H9 (cell line): Measurements from ENCODE around the gene RNF217. TPM values are rescaled to one million over a fixed set of nuclear protein-coding genes. Genes with fewer than 3 reads are reported as not detected.

Experiments
- DNase-seq: peaks from one replicate; pipeline ENCODE4 v3.0.0-alpha.2; 2017
- H2AFZ ChIP-seq: one replicate; pipeline ENCODE4 v1.6.1; 2013; ENCODE audit warnings: mild to moderate bottlenecking, low read length, control low read depth, moderate library complexity
- H2AK5ac ChIP-seq: 2 replicates; pipeline ENCODE4 v1.6.1; 2013; ENCODE audit warnings: low read length, control low read depth, mixed read lengths; ENCODE audit not compliant: insufficient read length
- H2BK120ac ChIP-seq: one replicate; pipeline ENCODE4 v1.6.1; 2013; ENCODE audit warnings: low read depth, mild to moderate bottlenecking, low read length, control low read depth, inconsistent platforms; ENCODE audit not compliant: poor library complexity, severe bottlenecking
- H2BK12ac ChIP-seq: 2 replicates; pipeline ENCODE4 v1.6.1; 2013; ENCODE audit warnings: low read length, control low read depth, mixed read lengths, low read depth; ENCODE audit not compliant: insufficient read length
- H2BK15ac ChIP-seq: 2 replicates; pipeline ENCODE4 v1.6.1; 2013; ENCODE audit warnings: low read depth, low read length, control low read depth
- H2BK20ac ChIP-seq: one replicate; pipeline ENCODE4 v1.6.1; 2013; ENCODE audit warnings: low read depth, mild to moderate bottlenecking, low read length, control low read depth, inconsistent platforms; ENCODE audit not compliant: poor library complexity, severe bottlenecking
- H2BK5ac ChIP-seq: 2 replicates; pipeline ENCODE4 v1.6.1; 2013; ENCODE audit warnings: low read length, control low read depth, mixed read lengths; ENCODE audit not compliant: insufficient read length
- H3K14ac ChIP-seq: 2 replicates; pipeline ENCODE4 v1.6.1; 2013; ENCODE audit warnings: low read length, control low read depth; ENCODE audit not compliant: insufficient read depth
- H3K18ac ChIP-seq: 2 replicates; pipeline ENCODE4 v1.6.1; 2013; ENCODE audit warnings: low read depth, mild to moderate bottlenecking, mixed read lengths, low read length, control low read depth; ENCODE audit not compliant: insufficient read length
- H3K23ac ChIP-seq: 2 replicates; pipeline ENCODE4 v1.6.1; 2013; ENCODE audit warnings: low read length, control low read depth, mixed read lengths, low read depth; ENCODE audit not compliant: insufficient read length
- H3K23me2 ChIP-seq: 2 replicates; pipeline ENCODE4 v1.6.1; 2013; ENCODE audit warnings: low read depth, mild to moderate bottlenecking, mixed read lengths, low read length, control low read depth; ENCODE audit not compliant: insufficient read length, poor library complexity, severe bottlenecking
- H3K27ac ChIP-seq: 2 replicates; pipeline ENCODE4 v1.5.1; 2013; ENCODE audit warnings: low read length, control low read depth, mixed read lengths, low read depth; ENCODE audit not compliant: insufficient read length
- H3K27me3 ChIP-seq: 2 replicates; pipeline ENCODE4 v1.6.1; 2013; ENCODE audit warnings: low read length, control low read depth, inconsistent platforms; ENCODE audit not compliant: insufficient read depth
- H3K4ac ChIP-seq: 2 replicates; pipeline ENCODE4 v1.6.1; 2013; ENCODE audit warnings: low read depth, mild to moderate bottlenecking, control low read depth, inconsistent platforms, low read length, moderate library complexity
- H3K4me1 ChIP-seq: 2 replicates; pipeline ENCODE4 v1.6.1; 2013; ENCODE audit warnings: low read length, control low read depth, inconsistent platforms; ENCODE audit not compliant: insufficient read depth
- H3K4me2 ChIP-seq: 2 replicates; pipeline ENCODE4 v1.6.1; 2013; ENCODE audit warnings: low read length, control low read depth, mixed read lengths; ENCODE audit not compliant: insufficient read length, insufficient read depth
- H3K56ac ChIP-seq: 2 replicates; pipeline ENCODE4 v1.6.1; 2013; ENCODE audit warnings: low read depth, mild to moderate bottlenecking, mixed read lengths, low read length, control low read depth; ENCODE audit not compliant: insufficient read length
- H3K79me1 ChIP-seq: 2 replicates; pipeline ENCODE4 v1.6.1; 2013; ENCODE audit warnings: low read depth, mild to moderate bottlenecking, moderate library complexity, low read length, control low read depth, inconsistent platforms; ENCODE audit not compliant: insufficient read depth, poor library complexity, severe bottlenecking
- H3K79me2 ChIP-seq: 2 replicates; pipeline ENCODE4 v1.6.1; 2013; ENCODE audit warnings: low read length, control low read depth, inconsistent platforms; ENCODE audit not compliant: insufficient read depth
- H3K9ac ChIP-seq: 2 replicates; pipeline ENCODE4 v1.6.1; 2013; ENCODE audit warnings: low read length, control low read depth, mixed read lengths; ENCODE audit not compliant: insufficient read length; ENCODE audit errors: extremely low read depth
- H3K9me3 ChIP-seq: one replicate; pipeline ENCODE4 v1.6.1; 2013; ENCODE audit warnings: low read depth, low read length, inconsistent platforms; ENCODE audit not compliant: control insufficient read depth
- H3T11ph ChIP-seq: one replicate; pipeline ENCODE4 v1.6.1; 2013; ENCODE audit warnings: mild to moderate bottlenecking, low read length, control low read depth, inconsistent platforms
- H4K20me1 ChIP-seq: one replicate; pipeline ENCODE4 v1.6.1; 2013; ENCODE audit not compliant: control insufficient read depth, insufficient read length, insufficient read depth
- H4K5ac ChIP-seq: 2 replicates; pipeline ENCODE4 v1.6.1; 2013; ENCODE audit warnings: low read depth, mild to moderate bottlenecking, mixed read lengths, low read length, control low read depth; ENCODE audit not compliant: insufficient read length
- H4K8ac ChIP-seq: replicated peaks from 2 replicates; pipeline ENCODE4 v1.6.1; 2013; ENCODE audit warnings: low read length, control low read depth, mixed read lengths, low read depth; ENCODE audit not compliant: insufficient read length
- H4K91ac ChIP-seq: 2 replicates; pipeline ENCODE4 v1.6.1; 2013; ENCODE audit warnings: low read depth, mild to moderate bottlenecking, moderate library complexity, mixed read lengths, low read length, control low read depth; ENCODE audit not compliant: insufficient read length
- H3K27ac Mint-ChIP-seq, 3 experiments: 2 replicates in 2 of 3; 3 replicates in 1 of 3; pipeline ENCODE4 v1.8.0; 2020 to 2021; ENCODE audit warnings: mixed read lengths in 3 of 3, mild to moderate bottlenecking in 1 of 3, moderate library complexity in 1 of 3
- H3K27me3 Mint-ChIP-seq: 2 replicates; pipeline ENCODE4 v1.8.0; 2021; ENCODE audit warnings: low read depth, mild to moderate bottlenecking, moderate library complexity, mixed read lengths
- H3K36me3 Mint-ChIP-seq, 3 experiments: 2 replicates in 2 of 3; 3 replicates in 1 of 3; pipeline ENCODE4 v1.8.0; 2020 to 2021; ENCODE audit warnings: low read depth in 3 of 3, mixed read lengths in 3 of 3; ENCODE audit not compliant: insufficient read depth in 1 of 3
- H3K4me1 Mint-ChIP-seq, 2 experiments: 2 replicates each; pipeline ENCODE4 v1.8.0; 2020; ENCODE audit warnings: mixed read lengths in 2 of 2
- H3K4me3 Mint-ChIP-seq, 2 experiments: 2 replicates in 1 of 2; 3 replicates in 1 of 2; pipeline ENCODE4 v1.8.0; 2020 to 2021; ENCODE audit warnings: mild to moderate bottlenecking in 2 of 2, mixed read lengths in 2 of 2, moderate library complexity in 1 of 2
- H3K9me3 Mint-ChIP-seq, 2 experiments: 2 replicates in 1 of 2; 3 replicates in 1 of 2; pipeline ENCODE4 v1.8.0; 2020; ENCODE audit warnings: mild to moderate bottlenecking in 2 of 2, mixed read lengths in 2 of 2, moderate library complexity in 1 of 2
- CTCF ChIP-seq: fragments of 200-600 bp; sonication (generic); conservative IDR thresholded peaks from 3 replicates; pipeline ENCODE4 v1.8.0; 2021; ENCODE audit warnings: antibody characterized with exemption, mild to moderate bottlenecking
- WGBS: extraction: QIAGEN DNeasy Blood & Tissue Kit; methylation state at CpG from one replicate; pipeline ENCODE4 v1.1.7; 2013; ENCODE audit warnings: missing lambda C conversion rate, low lambda C conversion rate, mixed read lengths; ENCODE audit not compliant: insufficient read length; ENCODE audit errors: extremely low coverage; 5-methylcytosine and 5-hydroxymethylcytosine counted together
- total RNA-seq: library from RNA; stranded (reverse); gene quantifications from 2 replicates; pipeline ENCODE4 v1.2.1, GENCODE V29; 2021

RNF217 gene
- total RNA-seq, 1 experiment from 2014 or later = 9.6 TPM

GRCh38 chr6:125003070-125003469 is 40.8 kb downstream of the RNF217 start:
- Histone ChIP-seq H2BK120ac (no peak overlapping the region), H3K27ac (no peak overlapping the region), H4K5ac (no peak overlapping the region), H4K91ac (no peak overlapping the region), H3K56ac (no peak overlapping the region), H3K79me1 (no peaks in the 10 kb centered on the region), H3K14ac (no peak overlapping the region), H3K23ac (no peak overlapping the region), H3K23me2 (no peaks in the 10 kb centered on the region), H3T11ph (no peak overlapping the region), H2BK5ac (no peak overlapping the region), H3K4me1 (no peaks in the 10 kb centered on the region; the same call in 1 of the 2 replicates), H3K27me3 (no peaks in the 10 kb centered on the region), H2BK15ac (no peak overlapping the region), H2AK5ac (no peak overlapping the region), H2AFZ (no peak overlapping the region), H3K18ac (no peak overlapping the region), H2BK12ac (no peak overlapping the region), H3K9me3 (no peaks in the 10 kb centered on the region), H4K8ac (no peak overlapping the region), H3K79me2 (no peaks in the 10 kb centered on the region), H2BK20ac (no peak overlapping the region), H3K9ac (no peak overlapping the region), H4K20me1 (no peaks in the 10 kb centered on the region), H3K4me2 (no peak overlapping the region), H3K4ac (no peak overlapping the region)
- peaks cover 18 to 20% of the 10 kb centered on the region in 2 experiments for H3K4me1 Mint-ChIP-seq
- H3K27ac Mint-ChIP-seq = no peak overlapping the region
- peaks cover 0 to 6% of the 10 kb centered on the region in 2 experiments; a peak in 2 of 5 replicates for H3K9me3 Mint-ChIP-seq
- peaks cover 0 to 5% (median 2%) of the 10 kb centered on the region in 3 experiments; a peak in 2 of 7 replicates for H3K36me3 Mint-ChIP-seq
- no peak for DNase-seq
- no peak for TF ChIP-seq CTCF
- H3K4me3 Mint-ChIP-seq = no peak overlapping the region
- H3K27me3 Mint-ChIP-seq = no peaks in the 10 kb centered on the region
- no CpG with 5 or more reads among the region's 2 CpGs for WGBS
